Superior temporal gyrus (tissue), 1 donor: Measurements from ENCODE around the gene USP15.

Source experiments
- DNase-seq: peaks from one replicate; pipeline ENCODE4 v3.0.0-alpha.2; 2016; ENCODE audit errors: extremely low spot score

USP15 gene

GRCh38 chr12:62282057-62282774 lies 22.0 kb downstream of the USP15 start:
- no peak for DNase-seq

DNA sequence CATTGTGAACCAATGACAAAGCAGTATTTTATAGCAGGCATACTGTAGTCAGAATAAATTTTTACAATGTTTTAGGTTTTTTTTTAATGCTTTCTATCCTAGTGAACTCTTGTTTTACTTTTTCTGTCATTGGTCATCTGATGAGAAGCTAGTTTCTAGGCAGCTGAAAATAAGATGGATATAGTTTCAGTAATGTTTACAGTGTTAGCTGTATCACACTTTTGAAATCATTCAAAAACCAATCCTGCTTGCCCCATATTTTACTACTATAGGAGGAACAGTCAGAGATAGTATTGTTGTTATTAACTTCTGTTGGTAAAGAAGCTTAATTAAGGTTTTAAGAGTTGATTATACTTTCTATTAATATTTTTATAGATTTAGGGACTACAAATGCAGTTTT lies 24.5 kb downstream of the USP15 start:
- no peak for DNase-seq

GRCh38 chr12:62285284-62285683 lies 25.1 kb downstream of the USP15 start:
- no peak for DNase-seq

GRCh38 chr12:62288328-62288727 lies 28.1 kb downstream of the USP15 start:
- DNase-seq: no peak

GRCh38 chr12:62290846-62291245 lies 30.6 kb downstream of the USP15 start:
- DNase-seq: no peak

- DNase-seq: no peak
Measured at GRCh38 chr12:62291864-62292760, 31.9 kb downstream of the USP15 start.

DNA sequence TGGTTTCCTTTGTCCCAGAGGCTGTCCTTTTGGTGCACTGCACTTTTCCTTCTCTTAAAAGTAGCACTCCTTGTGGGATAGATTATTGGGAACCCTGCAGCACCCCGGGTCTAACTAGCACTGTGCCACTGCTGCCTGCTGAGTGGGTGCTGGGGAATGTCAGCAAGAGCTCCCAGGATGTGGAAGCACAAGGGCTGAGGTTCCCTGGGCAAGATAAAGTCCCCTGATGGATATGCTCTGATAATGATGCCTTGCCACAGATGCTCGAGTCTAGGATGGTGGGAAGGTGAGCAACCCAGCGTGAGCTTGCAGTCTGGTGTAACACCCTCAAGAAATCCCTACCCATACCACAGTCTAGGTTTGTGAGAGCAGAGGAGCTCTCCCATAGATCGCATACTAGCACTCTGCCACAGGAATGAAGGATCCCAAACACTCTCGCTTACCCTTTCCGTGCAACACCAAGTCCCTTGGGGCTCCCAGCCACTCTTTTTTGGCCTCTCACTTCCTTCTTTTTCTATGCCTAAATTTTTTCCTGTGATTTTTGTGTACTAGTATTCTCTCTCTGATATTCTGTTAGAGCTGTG lies 32.6 kb downstream of the USP15 start:
- no peak for DNase-seq

DNA sequence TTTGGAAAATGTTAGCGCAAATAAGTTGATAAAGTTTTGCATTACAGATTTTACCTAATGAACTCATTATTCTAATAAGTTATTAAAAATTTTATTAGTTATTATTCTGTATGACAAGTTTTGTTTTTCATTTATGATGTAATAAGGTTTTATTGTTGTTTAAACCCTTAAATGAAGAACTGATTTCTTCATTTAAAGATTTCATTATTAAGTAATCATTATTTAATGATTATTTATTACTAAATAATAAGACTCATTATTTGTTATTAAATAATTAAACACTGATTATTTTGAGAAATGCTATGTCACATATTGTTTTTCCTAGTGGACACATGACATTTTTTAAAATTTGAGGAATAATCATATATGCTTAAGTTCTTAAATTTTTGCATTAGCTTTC lies 34.2 kb downstream of the USP15 start:
- DNase-seq: no peak

DNA sequence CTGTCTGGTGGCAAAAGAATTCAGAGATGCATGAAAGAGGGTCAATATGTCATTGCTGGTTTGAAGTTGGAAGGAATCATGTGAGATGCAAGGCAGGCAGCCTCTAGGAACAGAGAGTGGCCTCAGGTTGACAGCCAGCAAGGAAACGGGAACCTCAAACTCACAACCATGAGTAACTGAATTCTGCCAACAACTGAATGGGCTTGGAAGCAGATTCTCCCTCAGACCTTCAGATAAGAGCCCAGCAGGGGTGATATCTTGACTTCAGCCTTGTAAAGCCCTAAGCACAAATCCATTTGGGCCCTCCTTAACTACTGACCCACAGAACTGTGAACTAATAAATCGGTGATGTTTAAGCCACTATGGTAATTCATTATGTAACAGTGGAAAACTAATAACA lies 35.8 kb downstream of the USP15 start:
- DNase-seq: no peak

- DNase-seq: no peak
Measured at GRCh38 chr12:62297321-62297720, 37.1 kb downstream of the USP15 start.

DNA sequence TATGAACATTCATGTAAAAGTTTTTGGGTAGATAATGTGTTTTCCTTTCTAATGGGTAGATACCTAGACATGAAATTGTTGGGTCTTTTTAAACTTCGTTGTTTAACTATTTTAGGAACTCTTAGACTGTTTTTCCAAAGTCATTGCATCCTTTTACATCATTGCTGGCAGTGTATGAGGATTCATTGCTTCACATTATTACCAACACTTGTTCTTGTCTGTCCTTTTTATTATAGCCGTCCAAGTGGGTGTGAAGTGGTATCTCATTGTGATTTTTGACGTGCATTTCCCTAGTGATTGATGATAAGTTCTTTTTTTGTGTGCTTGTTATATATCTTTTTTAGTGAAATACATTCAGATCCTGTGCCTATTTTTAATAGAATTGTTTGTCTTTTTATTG lies 39.4 kb downstream of the USP15 start:
- no peak for DNase-seq

GRCh38 chr12:62301080-62301798 lies 41.0 kb downstream of the USP15 start:
- DNase-seq: no peak

GRCh38 chr12:62301799-62302133 lies 41.6 kb downstream of the USP15 start:
- no peak for DNase-seq

DNA sequence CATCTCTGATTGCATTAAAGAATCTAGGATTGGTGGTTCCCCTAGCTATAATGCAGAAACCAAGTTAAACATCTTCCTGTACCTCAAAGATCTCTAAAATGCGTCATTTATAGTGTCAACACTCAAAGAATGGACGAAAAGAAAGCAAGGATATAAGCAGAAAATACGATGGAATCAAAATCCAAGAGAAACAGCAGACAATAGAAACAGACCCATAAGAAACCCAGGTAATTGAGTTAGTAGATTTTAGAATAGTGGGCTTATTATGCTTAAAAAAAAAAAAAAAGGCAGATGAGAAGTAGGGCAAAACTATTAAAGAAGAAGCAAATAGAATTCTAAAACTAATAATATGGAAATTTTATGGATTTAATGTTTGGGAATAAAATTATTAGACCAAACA lies 44.4 kb downstream of the USP15 start:
- DNase-seq: no peak

GRCh38 chr12:62305778-62306177 lies 45.6 kb downstream of the USP15 start:
- DNase-seq: no peak

- no peak for DNase-seq
Measured at GRCh38 chr12:62306569-62307530, 46.6 kb downstream of the USP15 start.

DNA sequence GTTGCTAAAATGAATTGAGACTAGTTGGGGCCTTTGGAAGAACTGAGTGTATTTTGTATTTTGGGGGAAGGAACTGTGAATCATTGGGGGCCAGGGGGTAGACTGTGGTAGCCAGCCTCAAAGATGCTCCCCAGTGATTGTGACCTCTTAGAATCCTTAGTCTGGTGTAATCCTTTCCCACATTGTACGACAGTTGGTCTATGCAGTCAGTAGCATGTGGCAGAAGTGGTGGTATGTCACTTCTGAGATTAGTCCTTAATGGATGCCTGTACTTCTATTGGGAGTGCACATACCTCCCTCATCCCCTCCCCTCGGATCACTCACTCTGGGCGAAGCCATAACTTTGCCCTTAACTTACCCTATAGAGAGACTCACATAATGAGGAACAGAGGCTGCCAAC lies 48.0 kb downstream of the USP15 start:
- no peak for DNase-seq

DNA sequence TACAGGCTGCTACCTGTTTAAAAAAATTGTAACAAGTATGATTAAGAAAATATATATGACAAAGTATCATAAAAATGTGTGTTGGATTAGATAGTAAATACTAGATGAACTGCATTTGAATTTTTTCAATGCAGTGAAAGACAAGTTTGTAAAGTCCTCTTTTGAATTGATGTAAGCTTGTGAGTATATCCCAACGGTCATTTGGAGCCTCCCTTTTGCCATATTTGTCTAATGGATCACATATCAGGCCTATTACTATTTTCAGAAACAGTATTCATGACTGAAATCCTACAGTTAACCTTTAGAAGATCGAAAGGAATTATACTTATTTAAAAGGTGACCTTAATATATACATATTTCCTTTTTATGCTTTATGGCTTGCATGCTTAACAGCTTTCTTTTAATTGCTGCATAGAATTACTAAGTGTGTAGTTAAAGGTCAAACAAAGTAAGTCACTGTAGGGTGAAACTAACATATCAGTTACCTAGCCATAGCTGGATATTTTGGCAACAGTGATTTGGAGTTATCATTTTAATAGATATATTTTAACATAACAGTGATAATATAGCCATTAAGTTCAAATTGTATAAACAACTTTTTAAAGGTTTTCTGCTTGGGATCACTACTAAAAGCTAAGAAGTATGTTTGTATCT lies 53.6 kb downstream of the USP15 start:
- DNase-seq: no peak

- no peak for DNase-seq
Measured at GRCh38 chr12:62317017-62317416, 56.8 kb downstream of the USP15 start.

DNA sequence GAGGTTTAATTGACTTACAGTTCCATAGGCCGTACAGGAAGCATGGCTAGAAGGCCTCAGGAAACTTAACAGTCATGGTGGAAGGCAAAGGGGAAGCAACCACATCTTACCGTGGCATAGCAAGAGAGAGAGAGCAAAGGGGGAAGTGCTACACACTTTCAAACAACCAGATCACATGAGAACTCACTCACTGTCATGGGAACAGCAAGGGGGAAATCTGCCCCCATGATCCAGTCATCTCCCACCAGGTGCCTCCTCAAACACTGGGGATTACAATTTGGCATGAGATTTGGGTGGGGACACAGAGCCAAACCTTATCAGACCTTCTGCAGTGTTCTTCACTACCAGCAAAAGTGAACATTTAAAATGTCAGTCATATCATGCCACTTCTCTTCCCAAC lies 58.9 kb downstream of the USP15 start:
- DNase-seq: no peak

GRCh38 chr12:62320054-62320453 lies 59.9 kb downstream of the USP15 start:
- DNase-seq: no peak
